NCI-H2227 (cell line): ENCODE results near the gene ZNF273.
A peak's percentile ranks its signal among the peaks of the same experiment; 100 is the strongest.
"Not testable (repeated sequence)": the region's sequence is repeated elsewhere in the genome, so short reads cannot be mapped to it uniquely, and the experiment has no call there.

Experiments
- DNase-seq: peaks from one replicate; lab custom pipeline; 2025; ENCODE audit not compliant: unreplicated experiment; lab: John Stamatoyannopoulos, UW

Gene ZNF273

DNA sequence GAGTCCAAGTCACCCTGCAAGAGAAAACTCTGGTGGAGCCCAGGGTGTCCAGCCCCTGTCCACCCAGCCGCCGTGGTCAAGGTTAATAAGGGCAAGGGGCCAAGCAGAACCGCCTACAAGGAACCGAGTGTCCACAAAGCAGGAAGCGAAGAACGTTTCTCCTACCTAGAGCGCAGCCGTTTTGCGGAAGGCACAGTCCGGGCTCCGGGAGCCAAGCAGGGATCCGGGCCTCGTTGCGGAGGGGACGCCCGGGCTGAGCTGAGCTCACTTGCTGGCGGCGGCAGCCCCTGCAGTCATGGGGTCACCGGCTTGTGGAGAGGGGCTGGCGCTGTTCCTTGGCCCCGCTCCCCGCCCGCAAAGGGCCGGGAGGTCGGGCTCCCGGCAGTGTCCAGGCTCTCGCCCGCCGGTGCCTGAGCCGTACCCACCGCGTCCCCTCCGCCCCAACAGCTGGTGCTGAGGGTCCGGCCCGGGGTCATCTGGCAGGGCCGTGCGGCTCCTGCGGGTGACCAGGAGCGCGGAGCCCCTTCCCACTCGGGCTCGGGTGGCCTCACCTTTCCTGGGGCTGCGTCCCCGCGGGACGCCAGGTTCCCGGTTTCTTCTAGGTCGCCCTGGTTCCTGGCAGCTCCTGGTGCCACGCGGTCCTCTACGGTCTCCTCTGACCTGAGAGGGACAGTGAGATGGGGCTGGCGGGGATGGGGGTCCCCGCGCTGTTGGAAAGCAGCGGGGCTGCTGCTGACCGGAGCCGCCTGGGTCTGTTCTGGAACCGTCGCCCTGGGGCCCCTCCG, 14.0 kb upstream of the ZNF273 start:
- DNase-seq, result no peak

GRCh38 chr7:64889686-64890162, 13.3 kb upstream of the ZNF273 start:
- no peak for DNase-seq

GRCh38 chr7:64890273-64890672, 12.8 kb upstream of the ZNF273 start:
- DNase-seq, result not testable (repeated sequence)

DNA sequence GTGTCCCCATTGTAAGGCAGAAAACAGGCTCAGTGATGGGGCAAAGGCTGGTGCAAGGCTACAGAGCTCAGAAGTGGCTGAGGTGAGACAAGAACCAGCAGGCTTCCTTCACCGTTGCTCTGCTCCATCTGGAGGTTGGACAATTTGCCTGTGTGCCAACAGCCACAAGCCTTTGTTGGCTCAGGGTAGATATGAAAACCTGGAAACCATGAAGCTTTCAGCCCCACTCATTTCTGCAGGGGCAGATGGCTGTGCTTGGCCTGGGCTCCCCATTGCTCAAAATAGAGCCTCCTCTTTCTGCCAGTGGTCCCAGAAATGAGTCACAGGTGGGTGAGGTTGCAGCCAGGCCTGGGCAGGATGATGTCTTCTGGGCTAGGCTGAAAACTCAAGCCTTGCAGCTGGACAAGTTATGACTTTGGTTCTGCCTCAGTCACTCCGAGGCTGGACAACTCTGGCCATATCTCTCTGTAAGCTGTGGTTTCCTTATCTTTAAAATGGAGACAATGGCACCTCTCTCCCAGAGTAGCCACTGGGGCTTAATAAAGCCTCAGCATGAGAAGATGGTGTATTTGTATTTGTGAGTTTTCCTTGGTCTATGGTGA, 12.2 kb upstream of the ZNF273 start:
- DNase-seq, result no peak

DNA sequence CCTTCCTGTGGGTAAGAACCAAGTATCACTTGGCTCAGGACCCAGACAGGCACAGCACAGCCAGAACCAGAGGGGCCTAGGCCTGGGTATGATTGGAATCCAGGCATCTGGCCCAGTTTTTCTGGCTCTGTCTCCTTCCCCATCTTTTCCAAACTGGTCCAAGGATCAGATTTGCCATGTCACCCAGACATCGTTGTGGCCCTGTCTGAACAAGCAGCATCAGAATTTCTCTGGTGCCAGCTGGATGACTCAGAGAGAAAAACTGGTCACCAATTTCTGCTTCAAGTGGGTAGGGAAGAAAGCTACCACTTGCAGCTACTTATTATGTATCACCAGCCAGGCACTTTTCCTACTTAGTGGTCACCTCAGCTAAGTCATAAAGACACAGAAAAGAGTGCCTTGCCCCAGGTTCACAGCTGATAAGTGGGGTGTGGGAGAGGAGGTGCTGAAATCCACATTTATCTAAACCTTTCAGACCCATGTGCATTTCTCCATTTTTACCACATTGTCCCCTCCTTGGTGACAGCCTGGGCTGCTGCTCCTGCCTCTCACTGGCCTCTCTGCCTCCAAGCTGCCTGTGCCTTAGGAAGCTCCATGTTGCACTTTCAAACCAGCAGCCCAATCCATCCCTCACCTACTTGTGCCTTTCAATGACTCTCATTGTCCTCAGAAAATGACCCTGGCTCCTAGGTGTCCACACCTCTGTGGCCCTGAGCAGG, 11.6 kb upstream of the ZNF273 start:
- DNase-seq, result not testable (repeated sequence)

- DNase-seq, result no peak
Measured at GRCh38 chr7:64892116-64892515, 11.0 kb upstream of the ZNF273 start.

GRCh38 chr7:64892666-64893309, 10.3 kb upstream of the ZNF273 start:
- DNase-seq, result no peak

DNA sequence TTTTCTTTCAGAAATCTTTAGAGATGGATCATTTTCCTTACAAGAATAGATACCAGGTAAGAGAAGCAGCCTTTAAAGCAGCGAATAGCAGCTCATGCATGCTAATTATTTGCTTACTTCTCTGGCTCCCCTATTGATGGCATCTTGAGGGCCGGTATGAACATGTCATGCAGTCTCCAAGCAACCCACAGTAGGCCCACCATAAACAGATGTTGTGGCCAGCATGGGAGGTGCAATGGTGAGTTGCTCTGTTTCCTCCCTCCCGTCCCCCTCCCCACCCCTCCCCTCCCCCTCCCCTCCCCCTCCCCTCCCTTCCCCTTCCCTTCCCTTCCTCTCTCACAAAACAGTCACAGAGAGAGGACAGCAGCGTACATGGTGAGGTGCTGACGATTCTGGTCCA, 9.7 kb upstream of the ZNF273 start:
- no peak for DNase-seq

GRCh38 chr7:64902461-64902805, 640 bp upstream of the ZNF273 start:
- not testable (repeated sequence) for DNase-seq

DNA sequence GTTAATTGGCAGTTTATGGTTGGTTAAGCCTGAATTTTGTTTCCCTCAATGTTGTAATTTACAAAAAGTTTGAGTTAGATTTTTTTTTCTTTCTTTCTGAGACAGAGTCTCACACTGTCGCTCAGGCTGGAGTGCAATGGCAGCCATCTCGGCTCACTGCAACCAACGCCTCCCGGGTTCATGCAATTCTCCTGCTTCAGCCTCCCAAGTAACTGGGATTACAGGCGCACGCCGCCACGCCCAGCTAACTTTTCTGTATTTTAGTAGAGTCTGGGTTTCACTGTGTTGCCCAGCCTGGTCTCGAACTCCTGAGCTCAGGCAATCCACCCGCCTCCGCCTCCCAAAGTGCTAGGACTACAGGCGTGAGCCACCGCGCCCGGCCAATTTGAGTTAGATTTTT, 935 bp downstream of the ZNF273 start:
- DNase-seq, result no peak

- DNase-seq, result peak; percentile 9
Measured at GRCh38 chr7:64905133-64905532, 2.1 kb downstream of the ZNF273 start.

DNA sequence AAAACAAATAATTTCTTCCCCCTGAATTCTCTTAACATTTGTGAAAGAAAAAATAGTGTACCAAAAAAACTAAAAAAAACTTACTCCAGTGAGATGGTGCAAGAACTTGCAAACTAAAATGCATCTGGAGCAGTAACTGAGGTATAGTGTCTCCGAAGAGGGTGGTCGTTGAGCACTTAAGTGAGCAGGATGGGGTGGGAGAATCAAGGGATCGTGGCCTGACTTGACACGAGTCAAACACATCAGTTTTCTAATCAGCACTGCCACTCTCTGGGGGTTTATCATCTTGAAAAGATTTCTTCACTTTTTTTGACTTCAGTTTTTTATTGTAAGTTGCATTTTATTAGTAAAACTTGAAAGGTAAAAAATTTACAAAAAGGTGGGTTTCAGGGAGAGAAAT, 2.5 kb downstream of the ZNF273 start:
- no peak for DNase-seq

DNA sequence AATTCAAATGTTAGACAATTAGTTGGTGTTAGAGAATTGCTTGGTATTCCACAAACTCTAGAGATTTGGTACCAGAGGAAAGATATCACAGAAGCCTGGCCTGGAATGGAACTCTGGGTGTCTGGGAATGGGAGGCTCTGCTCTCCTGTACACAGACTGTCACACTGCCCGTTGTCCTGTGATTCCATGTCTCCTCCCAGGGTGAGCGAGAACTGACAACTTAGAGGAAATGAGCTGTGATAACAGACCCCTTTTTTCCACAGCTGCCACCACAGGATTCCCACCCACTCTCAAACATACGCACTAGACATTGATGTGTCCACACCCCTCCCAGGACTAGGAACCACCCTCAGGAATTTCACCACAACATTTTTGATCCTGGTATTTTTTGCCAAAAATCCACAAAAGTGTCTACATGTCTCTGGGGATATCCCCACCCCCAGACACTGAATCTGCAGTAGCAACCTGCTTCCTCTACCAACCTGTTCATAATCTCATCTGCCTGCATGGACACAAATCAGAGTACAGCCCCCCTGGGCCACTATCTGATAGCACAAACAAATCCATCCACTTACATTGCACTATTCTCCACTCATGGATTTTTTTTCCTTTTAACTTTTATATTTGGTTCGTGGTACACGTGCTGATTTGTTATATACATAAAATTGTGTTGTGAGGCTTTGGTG, 4.7 kb downstream of the ZNF273 start:
- peak; percentile 33 for DNase-seq

DNA sequence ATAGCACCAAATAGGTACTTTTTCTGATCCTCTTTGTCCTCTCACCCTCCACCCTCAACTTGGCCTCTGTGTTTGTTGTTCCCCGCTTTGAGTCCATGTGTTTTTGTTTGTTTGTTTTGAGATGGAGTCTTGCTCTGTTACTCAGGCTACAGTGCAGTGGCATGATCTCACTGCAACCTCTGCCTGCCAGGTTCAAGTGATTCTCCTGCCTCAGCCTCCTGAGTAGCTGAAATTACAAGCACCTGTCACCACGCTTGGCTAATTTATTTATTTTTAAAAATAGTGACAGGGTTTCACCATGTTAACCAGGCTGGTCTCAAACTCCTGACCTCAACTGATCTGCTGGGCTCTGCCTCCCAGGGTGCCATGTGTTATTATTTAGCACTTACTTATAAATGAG, 5.3 kb downstream of the ZNF273 start:
- DNase-seq, result no peak

DNA sequence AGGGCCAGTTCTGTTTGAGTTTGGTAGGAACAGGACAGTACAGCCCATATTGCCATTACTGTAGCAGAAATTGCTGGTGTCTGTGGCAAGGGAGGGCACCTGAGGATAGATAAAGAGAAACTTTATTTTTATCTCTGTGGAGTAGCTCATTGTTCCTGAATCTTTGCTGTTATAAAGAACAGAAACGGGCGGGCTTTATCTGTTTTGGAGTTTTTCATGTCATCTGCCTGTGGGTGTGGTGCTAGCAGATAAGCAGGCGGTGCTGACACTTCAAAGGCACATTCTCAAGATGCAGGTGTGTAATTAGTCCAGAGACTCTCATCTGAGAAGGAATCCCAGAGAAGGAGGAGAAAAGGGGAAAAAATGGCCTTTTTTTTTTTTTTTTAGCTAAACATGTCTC, 11.5 kb downstream of the ZNF273 start:
- no peak for DNase-seq

DNA sequence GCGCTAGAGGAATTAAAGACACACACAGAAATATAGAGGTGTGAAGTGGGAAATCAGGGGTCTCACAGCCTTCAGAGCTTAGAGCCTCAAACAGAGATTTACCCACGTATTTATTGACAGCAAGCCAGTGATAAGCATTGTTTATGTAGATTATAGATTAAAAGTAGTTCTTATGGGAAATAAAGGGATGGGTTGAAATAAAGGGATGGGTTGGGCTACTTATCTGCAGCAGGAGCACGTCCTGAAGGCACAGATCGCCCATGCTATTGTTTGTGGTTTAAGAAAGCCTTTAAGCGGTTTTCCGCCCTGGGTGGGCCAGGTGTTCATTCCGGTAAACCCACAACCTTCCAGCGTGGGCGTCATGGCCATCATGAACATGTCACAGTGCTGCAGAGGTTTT, 12.2 kb downstream of the ZNF273 start:
- not testable (repeated sequence) for DNase-seq

GRCh38 chr7:64928252-64929187, 25.4 kb downstream of the ZNF273 start:
- DNase-seq, result not testable (repeated sequence)

DNA sequence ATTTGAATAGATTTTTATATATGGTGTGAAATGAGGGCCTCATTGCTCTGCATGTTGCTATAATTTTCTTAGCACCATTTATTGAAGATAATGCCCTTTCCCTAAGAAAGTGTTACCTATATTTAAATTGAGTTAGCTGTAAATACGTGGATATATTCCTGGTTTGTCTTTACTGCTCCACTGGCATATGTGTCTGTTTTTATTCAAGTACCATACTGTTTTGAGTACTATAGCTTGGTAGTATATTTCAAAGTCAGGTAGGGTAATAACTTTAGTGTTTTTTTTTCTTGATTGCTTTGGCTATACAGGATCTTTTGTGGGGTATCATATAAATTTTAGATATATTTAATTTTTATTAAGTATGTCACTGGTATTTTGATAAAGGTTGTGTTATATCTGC, 31.4 kb downstream of the ZNF273 start:
- DNase-seq, result no peak

GRCh38 chr7:64938540-64938939, 35.5 kb downstream of the ZNF273 start:
- DNase-seq, result no peak

GRCh38 chr7:64940021-64940420, 36.9 kb downstream of the ZNF273 start:
- DNase-seq, result not testable (repeated sequence)
